IPS-15b (cell line): ENCODE results near the gene FN1.
A peak's percentile ranks its signal among the peaks of the same experiment; 100 is the strongest.

Experiments
- H3K27me3 ChIP-seq: one replicate; pipeline ENCODE4 v1.6.1; 2013; ENCODE audit warnings: low read length; ENCODE audit not compliant: control insufficient read depth, insufficient read depth
- H3K36me3 ChIP-seq: one replicate; pipeline ENCODE4 v1.6.1; 2013; ENCODE audit warnings: low read length; ENCODE audit not compliant: control insufficient read depth, insufficient read depth
- H3K4me1 ChIP-seq: one replicate; pipeline ENCODE4 v1.6.1; 2013; ENCODE audit warnings: mild to moderate bottlenecking, low read length; ENCODE audit not compliant: control insufficient read depth, insufficient read depth
- H3K4me3 ChIP-seq: one replicate; pipeline ENCODE4 v1.5.1; 2013; ENCODE audit warnings: low read depth, low read length
- H3K9ac ChIP-seq: one replicate; pipeline ENCODE4 v1.6.1; 2013; ENCODE audit warnings: low read depth, mild to moderate bottlenecking, low read length
- H3K9me3 ChIP-seq: one replicate; pipeline ENCODE4 v1.6.1; 2013; ENCODE audit warnings: mild to moderate bottlenecking, low read length; ENCODE audit not compliant: control insufficient read depth, insufficient read depth

The FN1 gene

GRCh38 chr2:215437614-215438013, 1.7 kb upstream of the FN1 start:
- Histone ChIP-seq H3K4me1 (no peaks in the 10 kb centered on the region), H3K4me3 (no peak overlapping the region), H3K9ac (no peak overlapping the region)

DNA sequence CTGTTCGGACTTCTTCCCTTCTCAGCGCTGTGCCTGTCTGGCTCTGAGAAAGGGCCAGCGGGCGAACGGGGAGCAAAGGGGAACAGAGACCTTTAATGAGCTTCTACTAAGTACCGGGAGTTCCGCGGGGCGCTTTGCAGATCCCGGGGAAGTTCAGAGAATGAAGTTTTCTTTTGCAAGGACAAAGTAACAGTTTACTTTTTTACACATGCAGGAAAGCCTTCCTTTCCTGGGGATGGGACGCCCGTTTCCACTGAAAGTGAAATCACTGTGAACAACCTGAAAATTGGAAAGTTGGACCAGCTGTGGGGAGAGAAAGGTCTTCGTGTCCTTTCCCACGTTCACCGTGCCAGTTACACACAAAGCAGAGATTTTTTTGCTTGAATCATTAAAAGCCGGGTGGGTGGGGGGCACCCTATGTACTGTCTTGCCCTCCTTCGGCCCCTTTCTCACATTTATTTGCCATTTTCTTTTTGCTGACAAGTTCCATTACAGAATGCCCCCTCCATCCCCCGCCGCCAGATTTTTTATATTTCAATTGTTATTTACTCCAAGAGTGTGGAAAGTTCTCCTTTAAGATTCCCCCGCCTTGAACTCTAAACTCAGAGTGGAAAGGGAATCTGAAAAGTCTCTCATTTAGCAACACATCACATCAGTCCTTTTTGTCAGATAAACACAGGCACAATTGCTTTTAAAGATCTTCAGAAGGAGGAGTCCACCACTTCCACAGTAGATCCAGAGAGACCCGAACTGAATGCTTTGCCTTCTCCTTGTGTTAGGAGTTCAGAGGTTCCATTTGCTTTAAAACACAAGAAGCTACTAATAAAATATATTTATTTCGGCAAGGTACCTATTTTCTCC, 1.1 kb upstream of the FN1 start:
- peaks cover 3% of the 10 kb centered on the region for H3K27me3 ChIP-seq

More at GRCh38 chr2:215437614-215438013, 1.7 kb upstream of the FN1 start:
- H3K9me3 ChIP-seq, result no peaks in the 10 kb centered on the region
- H3K27me3 ChIP-seq, result peaks cover 3% of the 10 kb centered on the region
- H3K36me3 ChIP-seq, result no peaks in the 10 kb centered on the region

GRCh38 chr2:215435280-215435869, 493 bp downstream of the FN1 start:
- H3K9ac ChIP-seq, result peak overlapping the region; percentile 18
- H3K4me3 ChIP-seq, result peak overlapping the region; percentile 83
- H3K27me3 ChIP-seq, result peaks cover 3% of the 10 kb centered on the region
- no peaks in the 10 kb centered on the region for H3K9me3 ChIP-seq
- no peaks in the 10 kb centered on the region for H3K36me3 ChIP-seq
- H3K4me1 ChIP-seq, result no peaks in the 10 kb centered on the region

More for the DNA sequence above, 1.1 kb upstream of the FN1 start:
- Histone ChIP-seq H3K36me3 (no peaks in the 10 kb centered on the region), H3K4me3 (peak overlapping the region; percentile 80), H3K4me1 (no peaks in the 10 kb centered on the region), H3K9ac (peak overlapping the region; percentile 75), H3K9me3 (no peaks in the 10 kb centered on the region)

DNA sequence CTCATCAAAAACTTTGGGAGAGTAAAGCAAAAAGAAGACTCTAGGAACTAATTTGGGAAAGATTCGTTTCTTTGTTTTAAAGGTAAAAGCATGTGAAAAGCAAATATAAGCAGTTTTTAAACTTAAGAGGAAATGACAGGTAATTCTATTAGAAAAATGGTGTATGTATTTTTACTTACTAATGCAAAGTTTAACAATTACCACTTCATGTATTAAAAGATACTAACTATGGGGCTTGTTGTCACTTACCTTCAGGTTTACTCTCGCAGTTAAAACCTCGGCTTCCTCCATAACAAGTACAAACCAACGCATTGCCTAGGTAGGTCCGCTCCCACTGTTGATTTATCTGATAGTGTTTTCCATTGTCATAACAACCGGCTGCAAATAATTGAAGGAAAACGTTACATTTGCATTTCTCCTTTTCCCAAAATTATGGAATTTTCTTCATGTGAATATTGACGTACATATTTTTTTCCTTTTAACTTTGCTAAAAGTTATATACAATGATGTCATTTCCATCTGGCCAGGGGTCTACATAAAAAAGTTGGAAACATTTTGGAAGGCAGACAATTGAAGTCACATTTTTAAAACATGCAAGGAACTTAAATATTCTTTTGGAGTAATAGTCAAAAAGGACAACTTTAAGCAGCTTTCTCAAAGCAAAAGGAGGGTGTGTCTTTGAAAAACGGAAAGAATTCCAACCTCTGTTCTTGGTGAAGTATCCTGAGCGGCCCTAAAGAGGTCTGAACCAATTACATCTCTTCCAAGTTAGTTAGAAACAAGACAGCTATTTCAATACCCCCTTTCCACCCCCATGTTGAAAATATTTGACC, 1.2 kb downstream of the FN1 start:
- H3K27me3 ChIP-seq, result peaks cover 3% of the 10 kb centered on the region
- H3K9ac ChIP-seq, result no peak overlapping the region
- H3K9me3 ChIP-seq, result no peaks in the 10 kb centered on the region
- H3K4me3 ChIP-seq, result peak overlapping the region; percentile 83
- H3K36me3 ChIP-seq, result no peaks in the 10 kb centered on the region
- H3K4me1 ChIP-seq, result no peaks in the 10 kb centered on the region

DNA sequence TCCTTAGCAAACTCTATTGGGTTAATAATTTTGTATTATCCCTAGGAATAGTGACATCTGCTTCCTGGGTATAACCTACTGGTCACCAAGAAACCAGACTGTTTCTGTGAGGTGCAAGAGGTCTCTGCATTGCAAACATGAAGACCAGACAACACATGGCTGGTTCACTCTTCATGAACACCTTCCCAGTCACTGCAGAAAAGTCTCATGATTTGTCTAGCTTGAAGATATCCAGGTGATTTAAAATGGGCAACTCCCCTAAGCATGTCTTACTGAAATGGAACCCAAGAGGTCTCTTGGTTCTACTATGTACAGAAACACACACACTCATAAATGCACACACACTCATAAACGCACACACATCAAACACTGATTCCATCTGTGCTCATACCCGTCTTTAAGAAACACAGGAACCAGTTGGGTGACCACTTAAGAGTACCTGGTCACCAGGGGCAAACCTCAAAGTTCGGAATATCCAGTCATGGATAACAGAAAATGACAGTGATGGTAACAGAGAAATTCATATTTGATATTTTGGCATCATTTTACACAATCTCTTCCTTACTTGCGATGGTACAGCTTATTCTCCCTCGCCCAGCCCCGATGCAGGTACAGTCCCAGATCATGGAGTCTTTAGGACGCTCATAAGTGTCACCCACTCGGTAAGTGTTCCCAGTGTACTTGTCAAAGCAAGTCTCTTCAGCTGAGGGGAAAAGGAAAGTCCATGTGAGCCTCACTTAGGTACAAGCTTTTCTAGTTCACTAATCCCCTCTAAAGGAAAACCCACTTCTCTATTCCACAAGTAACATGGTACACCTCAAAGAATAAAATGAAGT, 2.9 kb downstream of the FN1 start:
- Histone ChIP-seq H3K27me3 (peaks cover 3% of the 10 kb centered on the region), H3K4me3 (no peak overlapping the region), H3K36me3 (no peaks in the 10 kb centered on the region), H3K4me1 (no peaks in the 10 kb centered on the region), H3K9me3 (no peaks in the 10 kb centered on the region), H3K9ac (no peak overlapping the region)

- Histone ChIP-seq H3K9me3 (no peaks in the 10 kb centered on the region), H3K4me3 (no peak overlapping the region), H3K4me1 (no peaks in the 10 kb centered on the region), H3K36me3 (no peaks in the 10 kb centered on the region), H3K9ac (no peak overlapping the region), H3K27me3 (peaks cover 3% of the 10 kb centered on the region)
Observed at GRCh38 chr2:215431778-215432758, 3.8 kb downstream of the FN1 start.

- no peaks in the 10 kb centered on the region for H3K4me1 ChIP-seq
- H3K36me3 ChIP-seq, result no peaks in the 10 kb centered on the region
- H3K4me3 ChIP-seq, result no peak overlapping the region
Observed at GRCh38 chr2:215431290-215431689, 4.6 kb downstream of the FN1 start.

GRCh38 chr2:215430528-215431187, 5.2 kb downstream of the FN1 start:
- no peaks in the 10 kb centered on the region for H3K36me3 ChIP-seq
- H3K4me1 ChIP-seq, result no peaks in the 10 kb centered on the region
- H3K27me3 ChIP-seq, result peaks cover 3% of the 10 kb centered on the region
- no peaks in the 10 kb centered on the region for H3K9me3 ChIP-seq
- no peak overlapping the region for H3K9ac ChIP-seq
- no peak overlapping the region for H3K4me3 ChIP-seq

More at GRCh38 chr2:215431290-215431689, 4.6 kb downstream of the FN1 start:
- Histone ChIP-seq H3K27me3 (peaks cover 3% of the 10 kb centered on the region), H3K9me3 (no peaks in the 10 kb centered on the region), H3K9ac (no peak overlapping the region)

GRCh38 chr2:215429424-215429823, 6.4 kb downstream of the FN1 start:
- H3K4me3 ChIP-seq, result no peak overlapping the region
- no peaks in the 10 kb centered on the region for H3K27me3 ChIP-seq
- no peaks in the 10 kb centered on the region for H3K9me3 ChIP-seq
- H3K9ac ChIP-seq, result no peak overlapping the region
- H3K36me3 ChIP-seq, result no peaks in the 10 kb centered on the region
- H3K4me1 ChIP-seq, result no peaks in the 10 kb centered on the region
